Fibroblast of pulmonary artery (primary cell): Measurements from ENCODE around the gene GABBR1.

Source experiments
- DNase-seq: peaks from one replicate; pipeline ENCODE4 v3.0.0-alpha.2; 2010; ENCODE audit warnings: low read depth
- H3K4me3 ChIP-seq: replicated peaks from 2 replicates; pipeline ENCODE4 v1.5.1; 2011; ENCODE audit warnings: low read depth, mild to moderate bottlenecking, control low read depth, low read length, moderate library complexity
- TF ChIP-seq, protein P1 (sequence below): IDR thresholded peaks from 2 replicates; pipeline ENCODE4 v1.5.1; 2011; ENCODE audit warnings: mild to moderate bottlenecking, control low read depth, low read length, inconsistent platforms; ENCODE audit errors: missing control alignments

Gene GABBR1

DNA sequence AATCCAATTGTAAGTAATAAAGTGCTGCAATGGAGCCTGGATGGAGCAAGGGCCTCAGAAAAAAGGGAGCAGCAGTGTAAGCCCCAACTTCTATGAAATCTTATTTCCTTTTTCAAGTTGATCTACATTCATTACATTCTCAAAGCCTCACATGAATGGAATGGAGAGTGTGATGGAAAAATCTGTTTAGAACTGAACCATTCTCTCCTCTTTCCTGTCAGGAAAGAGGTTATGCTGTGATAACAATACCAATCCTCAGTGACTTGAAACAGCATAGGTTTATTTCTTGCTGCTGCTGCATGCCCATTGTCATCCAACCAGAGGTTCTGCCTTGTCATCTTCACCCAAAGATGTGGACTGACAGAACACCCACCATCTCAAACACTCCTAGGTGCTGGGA lies 56.9 kb downstream of the GABBR1 start:
- no peak for DNase-seq
- no peak overlapping the region for H3K4me3 ChIP-seq
- TF ChIP-seq, protein P1, sequence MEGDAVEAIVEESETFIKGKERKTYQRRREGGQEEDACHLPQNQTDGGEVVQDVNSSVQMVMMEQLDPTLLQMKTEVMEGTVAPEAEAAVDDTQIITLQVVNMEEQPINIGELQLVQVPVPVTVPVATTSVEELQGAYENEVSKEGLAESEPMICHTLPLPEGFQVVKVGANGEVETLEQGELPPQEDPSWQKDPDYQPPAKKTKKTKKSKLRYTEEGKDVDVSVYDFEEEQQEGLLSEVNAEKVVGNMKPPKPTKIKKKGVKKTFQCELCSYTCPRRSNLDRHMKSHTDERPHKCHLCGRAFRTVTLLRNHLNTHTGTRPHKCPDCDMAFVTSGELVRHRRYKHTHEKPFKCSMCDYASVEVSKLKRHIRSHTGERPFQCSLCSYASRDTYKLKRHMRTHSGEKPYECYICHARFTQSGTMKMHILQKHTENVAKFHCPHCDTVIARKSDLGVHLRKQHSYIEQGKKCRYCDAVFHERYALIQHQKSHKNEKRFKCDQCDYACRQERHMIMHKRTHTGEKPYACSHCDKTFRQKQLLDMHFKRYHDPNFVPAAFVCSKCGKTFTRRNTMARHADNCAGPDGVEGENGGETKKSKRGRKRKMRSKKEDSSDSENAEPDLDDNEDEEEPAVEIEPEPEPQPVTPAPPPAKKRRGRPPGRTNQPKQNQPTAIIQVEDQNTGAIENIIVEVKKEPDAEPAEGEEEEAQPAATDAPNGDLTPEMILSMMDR: no peak

DNA sequence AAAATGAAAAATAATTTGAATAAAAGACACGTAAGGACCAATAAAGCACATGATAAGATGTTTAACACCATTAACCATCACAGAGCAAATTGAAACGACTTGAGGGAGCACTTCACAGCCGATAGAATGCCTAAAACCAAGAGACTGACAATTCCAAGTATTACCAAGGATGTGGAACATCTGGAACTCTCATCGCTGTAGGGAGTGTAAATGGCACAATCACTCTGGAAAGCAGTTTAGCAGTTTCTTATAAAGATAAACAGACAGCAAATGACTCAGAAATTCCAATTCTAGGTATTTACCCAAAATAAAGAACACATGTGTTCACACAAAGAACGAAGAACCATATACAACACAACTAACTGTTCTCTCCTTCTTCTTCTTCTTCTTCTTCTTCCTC lies 65.0 kb downstream of the GABBR1 start:
- TF ChIP-seq, protein P1: no peak
- H3K4me3 ChIP-seq: no peak overlapping the region
- no peak for DNase-seq

DNA sequence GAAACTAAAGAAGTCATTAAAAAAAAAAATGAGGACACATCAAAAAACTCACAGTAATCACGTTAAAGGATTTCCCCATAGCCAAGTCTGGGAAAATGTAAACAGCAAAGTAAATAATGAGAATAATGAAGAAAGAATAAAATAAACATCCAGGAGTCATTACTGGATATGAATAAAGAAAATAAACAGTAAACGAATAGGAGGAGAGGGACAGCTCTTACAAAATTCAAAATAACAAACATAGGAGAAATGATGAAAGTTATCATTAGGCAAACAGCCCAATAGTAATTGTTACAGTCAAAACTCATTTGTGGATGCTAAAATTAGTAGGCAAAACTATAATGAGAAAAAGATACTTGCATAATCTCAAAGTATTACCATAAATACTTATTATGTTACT lies 65.4 kb downstream of the GABBR1 start:
- TF ChIP-seq, protein P1: no peak
- no peak for DNase-seq
- H3K4me3 ChIP-seq: no peak overlapping the region

DNA sequence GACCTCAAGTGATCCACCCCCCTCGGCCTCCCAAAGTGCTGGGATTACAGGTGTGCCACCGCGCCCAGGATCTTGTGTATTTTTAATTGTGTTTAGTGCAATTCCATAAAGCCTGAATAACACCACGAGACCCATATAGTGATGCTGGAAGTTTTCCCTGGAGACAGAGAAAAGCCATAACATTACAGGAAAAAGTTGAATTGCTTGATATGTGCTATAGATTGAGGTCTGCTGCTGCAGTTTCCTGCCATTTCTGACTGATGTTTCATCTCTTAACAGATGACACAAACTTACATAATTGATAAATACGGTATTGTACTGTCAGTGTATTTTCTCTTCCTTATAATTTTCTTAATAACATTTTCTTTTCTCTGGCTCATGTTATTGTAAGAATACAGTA lies 66.1 kb downstream of the GABBR1 start:
- DNase-seq: no peak
- TF ChIP-seq, protein P1: no peak
- H3K4me3 ChIP-seq: no peak overlapping the region

DNA sequence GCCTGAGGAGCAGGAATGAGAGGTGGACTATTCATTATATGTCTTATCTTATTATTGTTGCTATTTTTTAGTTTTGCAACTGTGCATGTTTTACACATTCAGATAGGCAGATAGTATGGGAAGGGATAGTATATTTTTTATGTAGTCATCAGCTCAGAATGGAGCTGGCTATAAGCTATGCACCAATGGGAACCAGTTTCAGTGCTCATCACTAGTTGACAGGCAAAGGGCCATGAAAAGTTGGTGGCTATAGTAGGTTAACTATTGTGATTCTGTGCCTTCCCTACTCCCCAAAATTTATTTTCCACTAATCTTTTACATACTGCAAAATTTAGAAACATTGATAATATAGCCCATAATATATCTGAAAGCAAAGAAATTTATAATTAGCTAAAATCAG lies 68.1 kb downstream of the GABBR1 start:
- no peak for DNase-seq
- TF ChIP-seq, protein P1: no peak
- H3K4me3 ChIP-seq: no peak overlapping the region

- no peak for DNase-seq
- H3K4me3 ChIP-seq: no peak overlapping the region
- TF ChIP-seq, protein P1: no peak
Measured at GRCh38 chr6:29563435-29563965, 69.5 kb downstream of the GABBR1 start.

DNA sequence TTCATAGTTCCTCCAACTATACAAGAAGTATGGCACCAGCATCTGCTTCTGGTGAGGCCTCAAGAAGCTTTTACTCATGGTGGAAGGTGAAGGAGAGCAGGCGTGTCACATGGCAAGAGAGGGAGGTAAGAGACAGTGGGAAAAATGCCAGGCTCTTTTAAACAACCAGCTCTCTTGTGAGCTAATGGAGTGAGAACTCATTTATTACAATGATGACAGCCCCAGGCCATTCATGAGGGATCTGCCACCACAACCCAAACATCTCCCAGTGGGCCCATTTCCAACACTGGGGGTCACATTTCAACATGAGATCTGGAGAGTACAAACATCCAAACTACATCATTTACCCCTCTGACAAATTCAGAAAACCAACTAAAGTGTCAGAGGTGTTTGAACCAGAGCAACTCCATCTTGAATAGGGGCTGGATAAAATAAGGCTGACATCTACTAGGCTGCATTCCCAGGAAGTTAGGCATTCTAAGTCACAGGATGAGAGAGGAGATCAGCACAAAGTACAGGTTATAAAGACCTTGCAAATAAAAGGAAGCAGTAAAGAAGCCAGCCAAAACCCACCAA lies 71.3 kb downstream of the GABBR1 start:
- TF ChIP-seq, protein P1: no peak
- H3K4me3 ChIP-seq: no peak overlapping the region
- no peak for DNase-seq
